Lung (tissue), 12 donors: ENCODE data around the gene SYT1. TPM values are rescaled to one million over a fixed set of nuclear protein-coding genes. Genes with fewer than 3 reads are reported as not detected.

Source experiments
- ATAC-seq: fragments of 200-7000 bp; cut with Tn5 transposase; one replicate; pipeline ENCODE4 v1.9.1; 2020; ENCODE audit warnings: moderate number of reproducible peaks; ENCODE audit not compliant: insufficient read depth, low FRiP score
- DNase-seq, 3 donors: peaks; one replicate each; pipeline ENCODE4 v3.0.0-alpha.2; 2013 to 2017
- H3K27ac ChIP-seq, 2 donors: one replicate each; pipeline ENCODE4 v1.5.1; 2013; ENCODE audit warnings: mild to moderate bottlenecking in 2 of 2, moderate library complexity in 2 of 2, control low read depth in 1 of 2, inconsistent platforms in 1 of 2, low read depth in 1 of 2, low read length in 1 of 2
- H3K27me3 ChIP-seq, 3 donors: one replicate each; pipeline ENCODE4 v1.5.1; 2013; ENCODE audit warnings: low read length in 2 of 3; ENCODE audit not compliant: control insufficient read depth in 3 of 3, insufficient read depth in 3 of 3
- H3K36me3 ChIP-seq, 4 donors: one replicate each; pipeline ENCODE4 v1.5.1; 2013; ENCODE audit warnings: low read length in 4 of 4, mild to moderate bottlenecking in 1 of 4, moderate library complexity in 1 of 4; ENCODE audit not compliant: control insufficient read depth in 4 of 4, insufficient read depth in 4 of 4
- H3K4me1 ChIP-seq, 5 donors: one replicate each; pipeline ENCODE4 v1.5.1; 2013; ENCODE audit warnings: low read length in 5 of 5, mild to moderate bottlenecking in 2 of 5, moderate library complexity in 1 of 5; ENCODE audit not compliant: control insufficient read depth in 5 of 5, insufficient read depth in 5 of 5
- H3K4me3 ChIP-seq: one replicate; pipeline ENCODE4 v1.5.1; 2013; ENCODE audit warnings: mild to moderate bottlenecking, control low read depth, moderate library complexity
- H3K9ac ChIP-seq, 2 donors: one replicate each; pipeline ENCODE4 v1.5.1; 2013; ENCODE audit warnings: low read length in 2 of 2, control low read depth in 1 of 2; ENCODE audit not compliant: insufficient read depth in 1 of 2
- H3K9me3 ChIP-seq, 4 donors: one replicate each; pipeline ENCODE4 v1.5.1; 2013; ENCODE audit warnings: low read length in 3 of 4, mild to moderate bottlenecking in 1 of 4, moderate library complexity in 1 of 4; ENCODE audit not compliant: control insufficient read depth in 4 of 4, insufficient read depth in 3 of 4
- CTCF ChIP-seq: IDR thresholded peaks from 2 replicates; pipeline ENCODE4 v1.5.1; 2012; ENCODE audit warnings: mild to moderate bottlenecking; ENCODE audit errors: control extremely low read depth, extremely low read depth
- WGBS, 2 donors: extraction: QIAGEN DNeasy Blood & Tissue Kit; methylation state at CpG; one replicate each; pipeline ENCODE4 v1.1.7; 2013; 5-methylcytosine and 5-hydroxymethylcytosine counted together
- polyA plus RNA-seq, 2 donors: library from polyadenylated mRNA; stranded (reverse); fragments of 200-250 nt; gene quantifications; one replicate each; pipeline ENCODE4 v1.2.1, GENCODE V29; 2013
- total RNA-seq, 2 donors: library from RNA; depleted of rRNA in 1 of 2; stranded (reverse); fragments of >200 nt in 1 of 2; gene quantifications; one replicate each; pipeline ENCODE4 v1.2.1, GENCODE V29; 2014 to 2021
- donor health status: control.
- donor health status: control.
- donor health status: Bipolar disorder and iron deficiency.
- donor health status: healthy.
- donor health status: DM: yes; HTN: yes; CAD: no.

Gene SYT1
- total and polyA plus RNA-seq, 4 donors = 0.05 to 3.2 (median 0.46) TPM

GRCh38 chr12:79358716-79359300, 494.2 kb downstream of the SYT1 start:
- no peak for DNase-seq
- Histone ChIP-seq H3K9me3 (no peaks in the 10 kb centered on the region), H3K27me3 (no peaks in the 10 kb centered on the region), H3K4me1 (no peaks in the 10 kb centered on the region), H3K9ac (no peak overlapping the region), H3K27ac (no peak overlapping the region), H3K4me3 (no peak overlapping the region), H3K36me3 (peaks cover 0 to 1% (median 0%) of the 10 kb centered on the region in 4 donors)
- 76 to 88% methylated on average over 5 of the region's 5 CpGs for WGBS, 2 donors
- TF ChIP-seq CTCF = no peak
- no peak for ATAC-seq

DNA sequence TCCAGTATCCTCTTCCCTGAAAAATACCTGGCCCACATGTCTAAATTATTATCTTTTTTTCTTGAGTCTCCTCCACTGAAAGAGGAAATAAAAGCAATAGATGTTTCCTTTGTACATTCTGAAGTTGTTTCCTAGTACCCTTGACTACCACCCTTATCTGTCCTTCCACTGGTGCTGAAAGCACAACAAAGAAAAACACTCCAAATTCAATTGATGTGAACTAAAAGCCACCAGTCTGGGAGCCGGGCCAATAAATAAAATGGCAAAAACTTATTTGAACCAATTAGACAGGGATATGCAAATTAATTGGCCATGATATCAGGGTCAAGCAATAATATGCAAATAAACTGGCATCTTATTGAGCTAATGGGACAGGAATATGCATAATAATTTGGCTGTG, 495.7 kb downstream of the SYT1 start:
- ATAC-seq = no peak
- peak in 2 of 3 donors; percentile 21 to 39 for DNase-seq
- WGBS, 2 donors = 32 to 43% methylated on average over 1 of the region's 1 CpG

DNA sequence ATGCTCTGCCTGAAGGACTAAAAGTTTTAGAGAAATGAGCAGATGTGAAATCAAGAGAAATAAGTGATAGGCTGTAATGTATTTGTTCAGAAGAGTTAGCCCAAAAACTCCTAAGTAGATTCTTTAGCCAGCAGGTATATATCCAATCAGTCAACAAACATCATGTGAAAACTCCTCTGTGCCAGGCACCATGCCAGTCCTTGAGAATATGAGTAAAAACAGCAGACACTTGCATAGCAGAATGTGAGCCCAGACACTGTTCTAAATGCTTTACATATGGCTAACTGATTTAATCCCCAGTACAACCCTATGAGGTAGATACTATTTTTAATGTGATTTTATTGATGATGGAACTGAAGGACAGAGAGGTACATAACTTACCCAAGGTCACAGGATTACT, 496.4 kb downstream of the SYT1 start:
- no peak overlapping the region for H3K27ac ChIP-seq
- H3K36me3 ChIP-seq = peaks cover 0 to 1% (median 0%) of the 10 kb centered on the region in 4 donors
- H3K4me1 ChIP-seq = no peaks in the 10 kb centered on the region
- no peaks in the 10 kb centered on the region for H3K27me3 ChIP-seq
- H3K4me3 ChIP-seq = no peak overlapping the region
- no peak for DNase-seq
- H3K9ac ChIP-seq = no peak overlapping the region
- no peak for TF ChIP-seq CTCF
- H3K9me3 ChIP-seq = no peaks in the 10 kb centered on the region
- ATAC-seq = no peak

More for the DNA sequence above, 495.7 kb downstream of the SYT1 start:
- no peaks in the 10 kb centered on the region for H3K9me3 ChIP-seq
- H3K4me1 ChIP-seq = no peaks in the 10 kb centered on the region
- peaks cover 0 to 1% (median 0%) of the 10 kb centered on the region in 4 donors for H3K36me3 ChIP-seq
- H3K4me3 ChIP-seq = no peak overlapping the region
- no peak for TF ChIP-seq CTCF
- no peak overlapping the region for H3K27ac ChIP-seq
- H3K9ac ChIP-seq = no peak overlapping the region
- no peaks in the 10 kb centered on the region for H3K27me3 ChIP-seq

DNA sequence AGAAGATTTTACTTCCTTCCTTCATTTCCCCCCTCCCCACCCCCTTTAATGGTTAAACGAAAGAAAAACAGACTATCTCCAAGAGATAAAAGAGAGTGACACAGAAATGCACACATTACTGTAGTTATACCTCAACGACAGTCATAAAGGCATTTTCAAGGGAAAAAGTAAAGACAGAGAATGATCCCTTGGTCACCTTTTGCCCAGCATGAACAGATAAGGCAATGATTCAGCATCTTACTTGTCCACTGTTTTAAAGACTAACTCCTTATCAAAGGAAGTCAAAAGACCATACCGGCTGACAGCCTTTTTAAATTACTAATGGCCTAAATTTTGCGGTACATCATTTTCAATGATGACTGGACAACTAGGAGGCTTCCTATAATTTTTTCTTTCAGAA, 499.6 kb downstream of the SYT1 start:
- WGBS, 2 donors = 76% methylated on average over 4 of the region's 4 CpGs
- no peak for TF ChIP-seq CTCF

More for the DNA sequence above, 499.6 kb downstream of the SYT1 start:
- Histone ChIP-seq H3K27me3 (no peaks in the 10 kb centered on the region), H3K4me3 (no peak overlapping the region), H3K36me3 (no peaks in the 10 kb centered on the region), H3K9me3 (no peaks in the 10 kb centered on the region), H3K9ac (no peak overlapping the region), H3K27ac (no peak overlapping the region), H3K4me1 (no peaks in the 10 kb centered on the region)
- DNase-seq = no peak
- ATAC-seq = no peak
